EH (cell line): Measurements from ENCODE around the gene RBM6.
"Not testable (repeated sequence)": the region's sequence is repeated elsewhere in the genome, so short reads cannot be mapped to it uniquely, and the experiment has no call there.

ENCODE experiments used
- DNase-seq: peaks from one replicate; pipeline ENCODE4 v3.0.0-alpha.2; 2015; ENCODE audit warnings: low read depth

RBM6 gene

GRCh38 chr3:49976942-49977341 lies 37.0 kb downstream of the RBM6 start:
- DNase-seq = no peak

GRCh38 chr3:49984394-49984793 lies 44.4 kb downstream of the RBM6 start:
- DNase-seq = no peak

GRCh38 chr3:49992326-49992725 lies 52.4 kb downstream of the RBM6 start:
- DNase-seq = no peak

- no peak for DNase-seq
Observed at GRCh38 chr3:49994476-49994875, 54.5 kb downstream of the RBM6 start.

GRCh38 chr3:49996016-49996415 lies 56.1 kb downstream of the RBM6 start:
- DNase-seq = no peak

GRCh38 chr3:49997862-49998261 lies 57.9 kb downstream of the RBM6 start:
- DNase-seq = no peak

GRCh38 chr3:49998326-49998725 lies 58.4 kb downstream of the RBM6 start:
- peak; percentile 68 for DNase-seq

- no peak for DNase-seq
Observed at GRCh38 chr3:50001511-50001910, 61.6 kb downstream of the RBM6 start.

GRCh38 chr3:50003216-50003615 lies 63.3 kb downstream of the RBM6 start:
- peak; percentile 7 for DNase-seq

- DNase-seq = peak; percentile 28
Observed at GRCh38 chr3:50003824-50004223, 63.9 kb downstream of the RBM6 start.

- DNase-seq = peak; percentile 63
Observed at GRCh38 chr3:50008931-50009330, 69.0 kb downstream of the RBM6 start.

- peak; percentile 46 for DNase-seq
Observed at GRCh38 chr3:50010959-50011358, 71.0 kb downstream of the RBM6 start.

GRCh38 chr3:50015918-50016317 lies 76.0 kb downstream of the RBM6 start:
- DNase-seq = no peak

GRCh38 chr3:50028346-50028745 lies 88.4 kb downstream of the RBM6 start:
- peak; percentile 69 for DNase-seq

GRCh38 chr3:50031201-50031600 lies 91.3 kb downstream of the RBM6 start:
- DNase-seq = not testable (repeated sequence)

GRCh38 chr3:50044976-50045375 lies 105.0 kb downstream of the RBM6 start:
- no peak for DNase-seq

GRCh38 chr3:50047426-50047825 lies 107.5 kb downstream of the RBM6 start:
- DNase-seq = no peak

GRCh38 chr3:50050361-50050760 lies 110.4 kb downstream of the RBM6 start:
- peak; percentile 80 for DNase-seq

GRCh38 chr3:50057756-50058155 lies 117.8 kb downstream of the RBM6 start:
- DNase-seq = no peak

- peak; percentile 90 for DNase-seq
Observed at GRCh38 chr3:50068134-50068533, 128.2 kb downstream of the RBM6 start.

GRCh38 chr3:50078091-50078490 lies 138.1 kb downstream of the RBM6 start:
- no peak for DNase-seq

- no peak for DNase-seq
Observed at GRCh38 chr3:50078622-50079021, 138.7 kb downstream of the RBM6 start.

GRCh38 chr3:50084951-50085350 lies 145.0 kb downstream of the RBM6 start:
- not testable (repeated sequence) for DNase-seq

- peak; percentile 94 for DNase-seq
Observed at GRCh38 chr3:50088725-50089608, 149.0 kb downstream of the RBM6 start, which contains the start of gene RBM5. Gene RBM5 (plus strand): TSS chr3:50088919. CDS start chr3:50090435, 1,516 bp downstream.
